HFFc6 (cell line): ENCODE results near the gene BATF. TPM values are rescaled to one million over a fixed set of nuclear protein-coding genes. Genes with fewer than 3 reads are reported as not detected.
A peak's percentile ranks its signal among the peaks of the same experiment; 100 is the strongest.

Experiments used
- DNase-seq: peaks from one replicate; pipeline ENCODE4 v3.0.0-alpha.2; 2018
- H3K27ac Mint-ChIP-seq: 2 replicates; pipeline ENCODE4 v1.8.0; 2020; ENCODE audit warnings: mild to moderate bottlenecking, mixed read lengths
- H3K27me3 Mint-ChIP-seq: 2 replicates; pipeline ENCODE4 v1.8.0; 2021; ENCODE audit warnings: mild to moderate bottlenecking, moderate library complexity, mixed read lengths; ENCODE audit not compliant: insufficient read depth
- H3K36me3 Mint-ChIP-seq: 2 replicates; pipeline ENCODE4 v1.8.0; 2021; ENCODE audit warnings: low read depth, mixed read lengths
- H3K4me1 Mint-ChIP-seq: 2 replicates; pipeline ENCODE4 v1.8.0; 2020; ENCODE audit warnings: low read depth, mixed read lengths
- H3K4me3 Mint-ChIP-seq: 2 replicates; pipeline ENCODE4 v1.8.0; 2020; ENCODE audit warnings: mild to moderate bottlenecking, moderate library complexity, mixed read lengths
- H3K9me3 Mint-ChIP-seq: 2 replicates; pipeline ENCODE4 v1.8.0; 2020; ENCODE audit warnings: mild to moderate bottlenecking, mixed read lengths
- total RNA-seq, 6 experiments: library from RNA; stranded (reverse); fragmentation: NEBNext Ultra II Directional; extraction: Animal tissue kit (Norgen Biotek cat#: 25700); gene quantifications; 2 replicates in 1 of 6; 3 replicates in 5 of 6; pipeline ENCODE4 v1.2.3, GENCODE V29; 2021
- TF ChIP-seq, protein P1 (sequence below): fragments of 200-600 bp; sonication (generic); IDR thresholded peaks from 2 replicates; pipeline ENCODE4 v1.5.0; 2021; ENCODE audit warnings: antibody characterized with exemption, mild to moderate bottlenecking

The BATF gene
- total RNA-seq, 6 experiments from 2014 or later = not detected

DNA sequence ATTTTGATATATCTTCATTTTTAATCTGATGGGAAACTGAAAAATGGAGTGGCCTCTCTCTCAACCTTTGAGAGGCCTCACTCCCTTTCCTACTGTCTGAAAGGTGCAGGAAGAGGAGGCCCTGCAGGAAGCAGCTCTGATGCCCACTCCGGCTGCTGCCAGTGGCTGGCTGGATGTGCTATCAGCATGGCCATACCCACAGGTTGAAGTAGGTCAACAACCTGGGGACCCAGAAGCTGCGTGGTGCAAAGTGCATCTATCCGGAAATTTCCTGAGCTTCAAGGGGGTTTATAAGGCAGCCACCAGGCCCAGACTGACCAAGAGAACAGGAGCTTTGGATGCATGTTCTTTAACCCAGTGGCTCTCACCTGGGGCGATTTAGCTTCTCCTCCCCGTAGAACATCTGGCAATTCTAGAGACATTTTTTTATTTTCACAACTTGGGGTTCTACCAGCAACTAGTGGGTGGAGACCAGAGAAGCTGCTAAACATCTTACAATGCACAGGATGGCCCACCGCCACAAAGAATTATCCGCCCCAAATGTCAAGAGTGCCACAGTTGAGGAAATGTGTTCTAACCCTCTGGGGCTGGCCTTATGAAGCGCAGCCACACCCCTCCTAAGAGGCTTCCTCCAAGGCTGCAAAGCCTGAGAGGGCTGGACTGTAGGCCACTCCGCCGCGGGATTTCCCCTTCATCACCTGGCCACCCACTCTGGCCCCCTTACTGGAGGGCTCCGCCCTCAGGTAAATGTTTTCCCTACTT is 8.2 kb upstream of the BATF start:
- Mint-ChIP-seq H3K27me3 (peaks cover 17% of the 10 kb centered on the region), H3K36me3 (no peaks in the 10 kb centered on the region), H3K4me3 (no peak overlapping the region), H3K4me1 (peaks cover 13% of the 10 kb centered on the region), H3K27ac (no peak overlapping the region), H3K9me3 (peaks cover 22% of the 10 kb centered on the region)
- TF ChIP-seq, protein P1, sequence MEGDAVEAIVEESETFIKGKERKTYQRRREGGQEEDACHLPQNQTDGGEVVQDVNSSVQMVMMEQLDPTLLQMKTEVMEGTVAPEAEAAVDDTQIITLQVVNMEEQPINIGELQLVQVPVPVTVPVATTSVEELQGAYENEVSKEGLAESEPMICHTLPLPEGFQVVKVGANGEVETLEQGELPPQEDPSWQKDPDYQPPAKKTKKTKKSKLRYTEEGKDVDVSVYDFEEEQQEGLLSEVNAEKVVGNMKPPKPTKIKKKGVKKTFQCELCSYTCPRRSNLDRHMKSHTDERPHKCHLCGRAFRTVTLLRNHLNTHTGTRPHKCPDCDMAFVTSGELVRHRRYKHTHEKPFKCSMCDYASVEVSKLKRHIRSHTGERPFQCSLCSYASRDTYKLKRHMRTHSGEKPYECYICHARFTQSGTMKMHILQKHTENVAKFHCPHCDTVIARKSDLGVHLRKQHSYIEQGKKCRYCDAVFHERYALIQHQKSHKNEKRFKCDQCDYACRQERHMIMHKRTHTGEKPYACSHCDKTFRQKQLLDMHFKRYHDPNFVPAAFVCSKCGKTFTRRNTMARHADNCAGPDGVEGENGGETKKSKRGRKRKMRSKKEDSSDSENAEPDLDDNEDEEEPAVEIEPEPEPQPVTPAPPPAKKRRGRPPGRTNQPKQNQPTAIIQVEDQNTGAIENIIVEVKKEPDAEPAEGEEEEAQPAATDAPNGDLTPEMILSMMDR = no peak
- no peak for DNase-seq

DNA sequence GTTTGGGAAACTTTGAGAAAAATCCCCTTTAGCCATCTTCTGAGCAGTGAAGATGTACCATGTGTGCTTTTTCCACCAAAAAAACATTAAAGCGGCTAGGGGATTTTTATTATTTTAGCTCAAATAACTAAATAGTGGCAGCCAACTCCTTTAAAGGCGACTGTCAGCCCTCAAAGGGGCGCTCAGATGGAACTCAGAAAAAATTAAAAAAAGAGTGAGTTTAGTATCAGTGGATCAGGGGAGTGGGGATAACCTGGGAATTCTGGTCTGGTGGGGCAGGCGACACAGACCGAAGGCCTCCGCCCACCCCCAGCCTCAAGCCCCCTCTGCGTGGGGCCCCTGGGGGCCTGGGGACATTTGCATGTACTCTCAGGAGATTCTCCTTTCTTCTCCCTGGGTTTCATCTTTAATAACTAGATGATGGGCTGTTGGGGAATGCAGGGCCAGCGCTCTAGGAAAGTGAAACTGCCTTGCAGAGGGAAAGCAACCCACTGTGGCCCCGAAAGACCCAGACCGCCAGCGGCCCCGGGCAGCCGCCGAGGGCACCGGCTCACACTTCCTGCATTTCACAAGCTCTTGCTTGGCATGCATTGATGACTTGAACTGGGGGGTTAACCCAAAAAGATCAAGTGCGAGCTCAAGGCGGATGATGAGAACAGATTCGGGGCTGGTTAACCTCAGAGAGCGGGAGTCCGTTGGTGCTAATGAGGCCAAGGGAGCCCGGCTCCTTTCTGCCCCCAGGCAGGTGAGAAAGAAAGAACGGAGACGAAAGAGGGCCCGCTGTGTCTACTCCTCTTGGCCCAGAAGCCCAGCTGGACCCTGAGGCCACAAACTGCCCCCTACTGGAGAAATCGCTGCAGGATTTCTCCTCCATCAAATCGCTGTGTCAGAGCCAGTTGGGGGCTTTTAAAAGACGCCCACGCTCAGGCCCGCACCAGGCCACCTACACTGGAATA is 7.3 kb upstream of the BATF start:
- Mint-ChIP-seq H3K36me3 (no peaks in the 10 kb centered on the region), H3K27me3 (peaks cover 17% of the 10 kb centered on the region), H3K4me1 (peaks cover 18% of the 10 kb centered on the region), H3K4me3 (peak overlapping the region; percentile 85), H3K9me3 (peaks cover 19% of the 10 kb centered on the region), H3K27ac (no peak overlapping the region)
- TF ChIP-seq, protein P1 = peak; percentile 62
- no peak for DNase-seq

DNA sequence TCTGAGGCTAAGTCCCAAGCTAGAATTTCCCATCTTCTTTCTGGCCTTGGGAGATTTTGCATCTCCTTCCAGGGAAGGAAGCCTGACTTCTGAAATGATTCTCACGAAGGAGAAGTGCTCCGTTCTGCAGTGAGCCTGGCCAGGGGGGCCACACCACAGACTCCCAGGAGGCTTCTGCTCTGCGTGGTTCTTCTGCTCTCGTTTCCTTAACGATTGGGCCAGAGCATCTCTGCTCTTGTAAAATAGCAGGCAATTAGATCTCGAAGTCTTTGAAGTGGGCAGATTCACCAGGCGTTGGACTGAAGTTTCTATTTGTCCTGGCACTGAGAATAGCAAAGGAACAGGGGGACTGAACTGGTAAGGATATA is 6.7 kb upstream of the BATF start:
- H3K36me3 Mint-ChIP-seq = no peaks in the 10 kb centered on the region
- peak overlapping the region; percentile 85 for H3K4me3 Mint-ChIP-seq
- TF ChIP-seq, protein P1 = no peak; the same call in 1 of the 2 replicates
- H3K4me1 Mint-ChIP-seq = peaks cover 23% of the 10 kb centered on the region
- no peak overlapping the region for H3K27ac Mint-ChIP-seq
- no peak for DNase-seq
- H3K9me3 Mint-ChIP-seq = peaks cover 16% of the 10 kb centered on the region
- peaks cover 17% of the 10 kb centered on the region for H3K27me3 Mint-ChIP-seq

DNA sequence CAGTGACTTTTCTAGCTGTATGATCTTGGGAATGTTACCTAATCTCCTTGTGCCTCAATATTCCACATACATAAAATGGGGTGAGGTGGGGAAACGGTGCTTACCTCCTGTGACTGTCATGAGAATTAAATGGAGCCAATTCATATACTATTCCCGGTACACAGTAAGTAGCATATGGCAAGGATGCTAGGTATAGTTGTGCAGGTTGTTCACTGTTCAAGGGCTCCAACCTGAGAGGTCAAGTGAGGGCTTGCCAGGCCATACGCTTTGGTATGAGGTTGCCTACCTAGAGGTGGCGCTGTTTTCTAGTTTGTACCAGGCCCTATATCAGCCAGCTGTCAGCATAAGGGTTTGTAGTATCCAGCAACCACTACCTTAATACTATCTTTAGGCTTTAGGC is 3.6 kb upstream of the BATF start:
- peaks cover 20% of the 10 kb centered on the region for H3K27me3 Mint-ChIP-seq
- H3K36me3 Mint-ChIP-seq = no peaks in the 10 kb centered on the region
- peaks cover 33% of the 10 kb centered on the region for H3K4me1 Mint-ChIP-seq
- H3K4me3 Mint-ChIP-seq = no peak overlapping the region
- no peaks in the 10 kb centered on the region for H3K9me3 Mint-ChIP-seq
- DNase-seq = no peak
- no peak overlapping the region for H3K27ac Mint-ChIP-seq
- TF ChIP-seq, protein P1 = peak; percentile 66

DNA sequence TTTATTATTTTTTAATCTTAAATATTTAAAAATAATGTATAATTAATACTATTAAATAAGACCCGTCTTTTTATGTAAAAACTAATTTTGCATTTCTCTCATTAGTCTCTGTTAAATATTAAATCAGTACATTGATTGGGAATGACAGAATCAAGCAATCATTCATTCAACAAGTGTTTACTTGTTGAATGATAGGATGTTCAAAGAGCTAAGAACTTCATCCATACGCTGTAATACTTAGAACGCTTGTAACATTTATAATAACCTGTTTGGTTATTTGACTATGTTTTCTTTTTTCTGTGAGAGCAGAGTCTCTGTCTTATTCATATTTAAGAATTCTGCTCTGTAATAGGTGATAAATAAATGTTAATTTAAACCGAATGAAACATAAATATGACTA is 2.9 kb upstream of the BATF start:
- Mint-ChIP-seq H3K9me3 (no peaks in the 10 kb centered on the region), H3K27me3 (peaks cover 20% of the 10 kb centered on the region), H3K27ac (no peak overlapping the region), H3K36me3 (no peaks in the 10 kb centered on the region), H3K4me3 (no peak overlapping the region), H3K4me1 (peaks cover 39% of the 10 kb centered on the region)
- TF ChIP-seq, protein P1 = no peak
- DNase-seq = no peak
